ENCODE measurements around the gene WDR89. TPM values are rescaled to one million over a fixed set of nuclear protein-coding genes. Genes with fewer than 3 reads are reported as not detected.

The WDR89 gene
- total RNA-seq (2022; extraction: Qiagen RNA extraction; ENCODE audit: low read depth), result 6.8 to 10.4 TPM (median 9.4 TPM) in 5 replicates

GRCh38 chr14:63641473-63642228 lies at the start of gene WDR89:
TSS of gene WDR89 (minus strand) at chr14:63641871. CDS start at chr14:63599942, 41,929 bp downstream.

Other genes starting within 250 kb of the WDR89 start
- gene PPP2R5E, start 98.5 kb downstream of the WDR89 start, total RNA-seq (2022; extraction: Qiagen RNA extraction; ENCODE audit: low read depth), result 16.5 to 30.0 TPM (median 25.4 TPM) in 5 replicates
- gene SGPP1, start 86.2 kb upstream of the WDR89 start, total RNA-seq (2022; extraction: Qiagen RNA extraction; ENCODE audit: low read depth), result 6.6 to 17.0 TPM (median 14.1 TPM) in 5 replicates
- 9.1 to 11.9 TPM (median 10.6 TPM) in 5 replicates for gene SYNE2, start 211.1 kb upstream of the WDR89 start, total RNA-seq (2022; extraction: Qiagen RNA extraction; ENCODE audit: low read depth)

Data from A549 treated with ZK216348 at 1 μM for 4 hours (cell line).